Measurements from ENCODE around the gene EIF3A.
"Not testable (repeated sequence)": the region's sequence is repeated elsewhere in the genome, so short reads cannot be mapped to it uniquely, and the experiment has no call there.

EIF3A gene

GRCh38 chr10:119101366-119102098 is 20.9 kb upstream of the EIF3A start:
- peak overlapping the region in 2 of 7 experiments; percentile 7 for H3K4me3 ChIP-seq

GRCh38 chr10:119100434-119101238 is 20.0 kb upstream of the EIF3A start:
- Histone ChIP-seq H3K4me3 (no peak overlapping the region), H3K27ac (peak overlapping the region in 20 of 21 experiments; percentile 42 to 82 (median 66))

More at GRCh38 chr10:119101366-119102098, 20.9 kb upstream of the EIF3A start:
- peak overlapping the region in 18 of 21 experiments; percentile 39 to 82 (median 70) for H3K27ac ChIP-seq

- Histone ChIP-seq H3K27ac (no peak overlapping the region), H3K4me3 (no peak overlapping the region)
These were observed 18.0 kb upstream of the EIF3A start for GRCh38 chr10:119098576-119098975.

- H3K27ac ChIP-seq, H3K4me3 ChIP-seq: not testable (repeated sequence)
These were observed 16.2 kb upstream of the EIF3A start for GRCh38 chr10:119096641-119097415.

- no peak overlapping the region for H3K27ac ChIP-seq
These were observed 15.0 kb upstream of the EIF3A start for GRCh38 chr10:119095640-119096039.

GRCh38 chr10:119090968-119091367 is 10.4 kb upstream of the EIF3A start:
- Histone ChIP-seq H3K4me3 (no peak overlapping the region), H3K27ac (peak overlapping the region in 10 of 21 experiments; percentile 6 to 82 (median 48))

More at GRCh38 chr10:119095640-119096039, 15.0 kb upstream of the EIF3A start:
- no peak overlapping the region for H3K4me3 ChIP-seq

GRCh38 chr10:119090026-119090795 is 9.6 kb upstream of the EIF3A start:
- H3K27ac ChIP-seq: peak overlapping the region in 11 of 21 experiments; percentile 6 to 82 (median 47)
- H3K4me3 ChIP-seq: no peak overlapping the region

GRCh38 chr10:119087271-119087882 is 6.8 kb upstream of the EIF3A start:
- H3K4me3 ChIP-seq: no peak overlapping the region

GRCh38 chr10:119084896-119085295 is 4.3 kb upstream of the EIF3A start:
- Histone ChIP-seq H3K4me3 (no peak overlapping the region), H3K27ac (no peak overlapping the region)

More at GRCh38 chr10:119087271-119087882, 6.8 kb upstream of the EIF3A start:
- no peak overlapping the region for H3K27ac ChIP-seq

GRCh38 chr10:119079599-119080520 is 757 bp downstream of the EIF3A start:
- peak overlapping the region; percentile 67 to 100 (median 85) for H3K4me3 ChIP-seq
- H3K27ac ChIP-seq: peak overlapping the region; percentile 88 to 100 (median 99)

GRCh38 chr10:119078422-119079179 is 2.0 kb downstream of the EIF3A start:
- peak overlapping the region in 10 of 21 experiments; percentile 22 to 100 (median 97) for H3K27ac ChIP-seq
- peak overlapping the region; percentile 67 to 100 (median 85) for H3K4me3 ChIP-seq

- H3K27ac ChIP-seq: no peak overlapping the region
- H3K4me3 ChIP-seq: no peak overlapping the region
These were observed 7.0 kb downstream of the EIF3A start for GRCh38 chr10:119073584-119073983.

GRCh38 chr10:119070395-119071165 is 10.0 kb downstream of the EIF3A start:
- no peak overlapping the region for H3K4me3 ChIP-seq

GRCh38 chr10:119061926-119062325 is 18.7 kb downstream of the EIF3A start:
- Histone ChIP-seq H3K27ac (no peak overlapping the region), H3K4me3 (no peak overlapping the region)

More at GRCh38 chr10:119070395-119071165, 10.0 kb downstream of the EIF3A start:
- H3K27ac ChIP-seq: no peak overlapping the region

- H3K27ac ChIP-seq: no peak overlapping the region
- H3K4me3 ChIP-seq: no peak overlapping the region
These were observed 19.3 kb downstream of the EIF3A start for GRCh38 chr10:119061352-119061751.

GRCh38 chr10:119060107-119060506 is 20.5 kb downstream of the EIF3A start:
- no peak overlapping the region for H3K4me3 ChIP-seq
- H3K27ac ChIP-seq: no peak overlapping the region
